Amniotic stem cell (primary cell): ENCODE measurements around the gene SLC16A10.

ENCODE experiments used
- DNase-seq: peaks from one replicate; lab custom pipeline; 2025; lab: John Stamatoyannopoulos, UW

SLC16A10 gene

DNA sequence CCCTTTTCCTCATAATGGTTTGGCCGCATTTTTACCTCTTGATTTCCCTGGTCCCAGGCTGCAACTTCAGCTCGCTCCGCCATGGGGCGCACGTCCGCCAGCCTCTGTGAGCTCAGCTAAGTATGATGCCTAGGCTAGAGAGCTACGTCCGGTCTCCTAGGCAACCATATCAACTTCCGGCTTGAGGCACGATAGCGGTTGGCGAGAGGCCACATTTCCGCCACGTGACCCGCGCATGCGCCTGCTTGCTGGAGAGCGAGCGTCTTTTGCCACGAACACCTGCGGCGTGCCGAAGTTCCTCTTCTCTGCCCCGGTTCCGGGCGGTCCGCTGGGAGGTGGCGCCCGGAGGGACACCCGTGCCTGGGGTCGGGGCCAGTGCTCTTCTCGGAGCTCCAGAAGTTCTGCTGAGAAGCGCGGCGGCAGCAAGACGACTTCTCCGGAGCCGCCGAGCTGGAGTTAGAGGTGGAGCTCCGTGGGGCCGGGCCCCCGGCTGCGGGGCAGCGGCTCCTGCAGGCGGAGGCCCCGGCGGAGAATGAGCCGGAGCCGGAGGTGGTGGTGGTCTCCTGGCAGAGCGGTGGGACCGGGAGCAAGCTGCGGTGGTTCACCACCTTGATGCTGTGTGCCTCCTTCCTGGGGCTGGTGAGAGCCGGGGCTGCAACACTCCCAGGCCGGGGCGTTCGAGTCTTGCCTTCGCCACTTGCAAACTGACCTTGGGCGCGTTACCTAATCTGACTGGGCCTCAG is 172.0 kb downstream of the SLC16A10 start:
- DNase-seq, result peak; percentile 98

DNA sequence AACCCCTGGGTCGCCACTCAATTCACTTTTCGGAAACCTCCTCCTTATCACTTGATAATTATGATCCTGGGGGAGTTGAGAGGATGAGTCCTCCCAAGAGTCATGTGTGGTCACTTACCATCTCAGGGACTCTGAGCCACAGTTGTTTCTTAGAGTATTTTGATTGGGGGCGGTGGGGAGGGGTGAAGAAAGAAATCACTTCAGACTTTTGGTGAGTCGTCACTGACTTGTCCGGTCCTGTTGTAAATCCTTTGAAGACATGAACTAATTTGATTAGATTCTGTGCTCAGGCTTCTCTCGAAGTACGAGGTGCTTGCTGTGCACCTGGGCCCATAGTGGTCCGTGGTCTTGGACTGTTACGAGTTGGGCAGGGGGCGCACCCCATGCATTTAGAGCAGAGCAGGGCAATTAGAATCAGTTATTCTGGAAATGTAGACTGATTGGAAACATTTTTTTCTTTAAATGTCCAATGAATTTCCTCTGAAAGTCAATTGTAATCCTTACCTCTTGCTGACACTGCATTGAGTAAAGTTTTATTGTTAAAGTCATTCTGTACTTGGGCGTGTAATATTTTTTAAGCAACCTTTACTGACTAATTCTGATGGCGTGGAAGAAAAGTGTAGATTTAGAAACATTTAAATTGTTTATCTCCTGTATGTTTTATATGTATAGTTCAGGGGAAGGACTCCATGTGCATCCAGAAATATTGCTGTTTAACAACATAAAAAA is 173.4 kb downstream of the SLC16A10 start:
- DNase-seq, result no peak

DNA sequence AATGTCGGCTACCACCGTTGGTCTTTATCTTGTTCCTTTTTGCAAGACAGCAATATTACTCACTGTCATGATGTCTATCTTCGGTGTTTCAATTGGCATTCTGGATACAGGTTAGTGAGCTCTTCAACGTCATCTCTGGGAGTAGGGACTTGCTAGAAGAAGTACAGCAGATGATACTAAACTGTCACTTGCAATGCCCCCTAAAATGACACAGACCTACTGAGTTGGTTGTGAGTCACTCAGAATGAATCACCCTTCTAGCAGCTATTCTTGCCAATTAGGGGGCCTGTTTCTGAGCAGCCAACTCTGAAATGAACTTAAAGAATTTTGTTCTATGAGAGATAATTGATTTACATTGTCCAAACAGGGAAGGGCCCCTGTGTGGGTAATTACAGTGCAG is 176.5 kb downstream of the SLC16A10 start:
- peak; percentile 63 for DNase-seq

DNA sequence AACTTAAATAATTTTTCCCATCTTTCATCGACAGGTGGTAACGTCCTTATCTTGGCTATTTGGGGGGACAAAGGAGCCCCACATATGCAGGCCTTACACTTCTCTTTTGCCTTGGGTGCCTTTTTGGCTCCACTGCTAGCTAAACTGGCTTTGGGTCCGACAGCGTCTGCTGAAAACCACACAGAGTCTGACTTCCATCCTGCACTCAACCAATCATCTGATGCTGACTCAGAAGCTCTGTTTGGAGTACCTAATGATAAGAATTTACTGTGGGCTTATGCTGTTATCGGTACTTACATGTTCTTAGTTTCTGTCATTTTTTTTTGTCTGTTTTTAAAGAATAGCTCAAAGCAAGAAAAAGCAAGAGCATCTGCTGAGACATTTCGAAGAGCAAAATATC is 178.5 kb downstream of the SLC16A10 start:
- no peak for DNase-seq

DNA sequence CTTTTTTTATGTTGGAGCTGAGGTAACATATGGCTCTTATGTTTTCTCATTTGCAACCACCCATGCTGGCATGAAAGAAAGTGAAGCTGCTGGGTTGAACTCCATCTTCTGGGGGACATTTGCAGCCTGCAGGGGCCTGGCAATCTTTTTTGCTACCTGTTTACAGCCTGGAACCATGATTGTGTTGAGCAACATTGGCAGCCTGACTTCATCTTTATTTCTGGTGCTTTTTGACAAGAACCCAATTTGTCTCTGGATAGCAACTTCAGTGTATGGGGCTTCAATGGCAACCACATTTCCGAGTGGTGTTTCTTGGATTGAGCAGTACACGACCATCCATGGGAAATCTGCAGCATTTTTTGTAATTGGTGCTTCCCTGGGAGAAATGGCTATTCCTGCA is 179.0 kb downstream of the SLC16A10 start:
- no peak for DNase-seq

DNA sequence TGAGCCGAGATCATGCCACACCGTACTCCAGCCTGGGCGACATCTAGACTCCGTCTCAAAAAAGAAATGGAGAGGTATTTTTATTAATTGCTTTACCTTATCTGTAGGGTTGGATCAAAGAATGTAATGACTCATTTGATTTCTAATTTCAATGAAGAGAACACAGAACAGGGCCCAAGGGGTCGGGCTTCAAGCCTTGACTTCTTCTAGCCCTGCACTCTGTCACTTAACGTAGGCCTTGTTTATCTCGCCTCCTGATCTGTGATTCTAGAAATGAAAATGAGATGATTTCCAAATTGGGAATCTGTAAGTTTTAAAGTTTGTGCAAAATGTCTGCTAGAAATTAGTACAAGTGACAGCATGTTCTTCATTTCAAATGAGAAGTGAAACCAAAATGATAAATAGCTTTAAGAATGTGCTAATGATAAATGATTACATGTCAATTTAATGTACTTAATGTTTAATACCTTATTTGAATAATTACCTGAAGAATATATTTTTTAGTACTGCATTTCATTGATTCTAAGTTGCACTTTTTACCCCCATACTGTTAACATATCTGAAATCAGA is 180.5 kb downstream of the SLC16A10 start:
- DNase-seq, result no peak

DNA sequence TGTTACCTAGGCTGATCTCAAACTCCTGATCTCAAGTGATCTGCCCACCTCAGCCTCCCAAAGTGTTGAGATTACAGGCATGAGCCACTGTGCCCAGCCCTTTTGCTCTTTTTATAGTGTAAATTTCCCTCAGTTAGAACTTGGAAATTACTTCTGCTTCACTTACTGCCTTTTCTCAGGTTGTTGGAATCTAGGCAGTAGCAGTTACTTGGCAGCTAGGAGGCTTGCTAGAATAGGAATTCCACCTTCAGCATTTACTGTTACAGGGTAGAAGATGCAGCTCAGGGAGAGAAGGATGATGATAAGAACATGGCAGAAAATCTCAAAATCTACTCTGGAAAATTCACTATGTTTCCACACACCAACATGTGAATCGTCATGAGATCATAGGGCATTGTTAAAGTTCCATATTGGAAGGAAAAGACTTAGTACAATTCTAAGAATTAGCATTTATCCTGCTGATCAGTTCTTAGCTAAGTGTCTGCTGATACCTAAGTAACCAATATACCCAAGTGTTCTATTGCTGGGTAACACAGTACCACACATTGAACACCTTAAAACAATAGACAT is 182.2 kb downstream of the SLC16A10 start:
- no peak for DNase-seq

DNA sequence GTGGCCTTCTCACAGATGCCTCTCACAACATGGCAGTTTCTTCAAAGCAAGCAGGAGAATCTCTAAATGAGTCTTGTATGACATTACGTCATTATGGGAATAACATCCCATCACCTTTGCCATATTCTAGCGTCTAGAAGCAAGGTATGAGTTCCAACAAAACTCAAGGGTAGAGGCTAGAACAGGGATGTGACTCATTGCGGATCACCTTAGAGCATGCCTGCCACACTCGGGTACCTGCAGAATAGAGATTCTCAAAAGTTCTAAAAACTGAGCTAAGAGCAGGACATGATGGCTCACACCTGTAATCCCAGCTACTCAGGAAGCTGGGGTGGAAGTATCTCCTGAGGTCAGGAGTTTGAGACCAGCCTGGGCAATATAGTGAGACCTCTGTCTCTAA is 182.8 kb downstream of the SLC16A10 start:
- DNase-seq, result no peak

DNA sequence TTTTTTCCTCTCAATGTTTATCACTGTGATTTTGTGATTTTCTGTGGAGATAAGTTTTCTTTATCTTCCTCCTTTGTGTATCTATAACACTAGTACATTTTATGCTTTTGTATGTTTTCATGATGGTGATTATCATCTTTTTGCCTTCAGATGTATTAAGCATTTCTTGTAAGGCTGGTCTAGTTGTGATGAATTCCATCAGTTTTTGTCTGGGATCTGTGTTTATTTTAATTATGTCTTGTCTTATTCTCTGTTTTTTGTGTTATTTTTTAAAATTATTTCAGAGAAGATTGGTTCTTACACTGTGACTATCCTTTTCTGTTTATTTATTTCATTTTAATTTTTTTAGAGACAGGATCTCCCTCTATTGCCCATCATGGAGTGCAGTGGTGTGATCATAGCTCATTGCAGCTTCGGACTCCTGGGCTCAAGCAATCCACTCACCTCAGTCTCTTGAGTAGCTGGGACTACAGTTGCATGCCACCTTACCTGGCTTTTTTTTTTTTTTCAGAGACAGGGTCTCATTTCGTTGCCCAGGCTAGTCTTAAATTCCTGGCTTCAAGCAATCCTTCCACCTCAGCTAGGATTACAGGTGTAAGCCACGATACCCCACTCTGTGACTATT is 187.4 kb downstream of the SLC16A10 start:
- DNase-seq, result no peak

DNA sequence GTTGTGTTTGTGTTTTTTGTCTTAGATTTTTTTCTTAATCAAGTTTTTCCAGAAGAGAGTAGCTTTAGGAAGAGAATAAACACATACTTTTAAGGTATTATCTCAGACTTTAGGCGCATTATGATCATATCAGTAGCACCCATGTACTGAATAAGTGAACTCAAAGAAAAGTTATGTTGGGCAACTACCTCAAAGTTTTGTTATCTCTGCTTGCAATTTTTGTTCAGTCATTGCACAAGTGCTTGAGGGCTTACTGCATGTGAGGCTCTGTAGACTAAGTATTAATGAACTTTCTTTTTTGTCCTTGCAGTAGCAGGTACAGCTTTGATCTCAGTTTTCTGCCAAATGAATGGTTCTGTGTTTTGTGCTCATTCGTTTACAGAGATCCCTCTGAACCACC is 189.0 kb downstream of the SLC16A10 start:
- DNase-seq, result no peak

DNA sequence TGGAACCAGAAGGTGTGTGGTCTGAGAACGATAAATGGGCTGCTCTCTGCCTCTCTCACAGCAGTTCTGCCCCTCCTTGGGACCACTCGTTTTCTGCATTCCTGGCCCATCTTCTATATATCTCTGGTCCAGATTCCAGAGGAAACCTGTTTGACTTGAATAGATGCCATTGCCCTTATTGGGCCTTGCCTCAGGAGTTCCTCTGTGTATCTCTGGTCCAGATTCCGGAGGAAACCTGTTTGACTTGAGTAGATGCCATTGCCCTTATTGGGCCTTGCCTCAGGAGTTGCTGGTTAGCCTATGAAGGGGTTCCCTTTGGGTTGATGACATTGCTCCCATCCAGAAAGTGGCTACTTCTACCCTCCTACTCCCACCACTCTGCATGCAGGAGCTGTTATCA is 189.4 kb downstream of the SLC16A10 start:
- no peak for DNase-seq

DNA sequence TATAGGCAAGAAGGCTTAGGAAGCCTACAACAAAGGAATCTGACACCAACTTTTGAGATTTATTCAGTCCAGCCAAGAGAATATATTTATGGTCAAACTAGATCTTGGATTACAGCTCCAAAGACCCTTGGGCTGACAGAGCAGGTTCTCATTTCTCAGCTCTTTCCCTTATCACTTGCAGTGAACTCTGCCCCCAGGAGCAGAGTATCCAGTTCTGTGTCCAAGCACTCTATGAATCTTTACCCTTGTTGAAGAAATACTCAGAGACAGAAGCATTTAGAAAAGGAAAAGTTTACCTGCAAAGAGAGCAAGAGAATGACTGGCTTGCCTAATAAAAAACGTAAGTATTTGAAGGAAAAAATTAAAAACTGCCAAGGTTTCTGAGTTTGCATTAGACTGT is 190.5 kb downstream of the SLC16A10 start:
- DNase-seq, result no peak

DNA sequence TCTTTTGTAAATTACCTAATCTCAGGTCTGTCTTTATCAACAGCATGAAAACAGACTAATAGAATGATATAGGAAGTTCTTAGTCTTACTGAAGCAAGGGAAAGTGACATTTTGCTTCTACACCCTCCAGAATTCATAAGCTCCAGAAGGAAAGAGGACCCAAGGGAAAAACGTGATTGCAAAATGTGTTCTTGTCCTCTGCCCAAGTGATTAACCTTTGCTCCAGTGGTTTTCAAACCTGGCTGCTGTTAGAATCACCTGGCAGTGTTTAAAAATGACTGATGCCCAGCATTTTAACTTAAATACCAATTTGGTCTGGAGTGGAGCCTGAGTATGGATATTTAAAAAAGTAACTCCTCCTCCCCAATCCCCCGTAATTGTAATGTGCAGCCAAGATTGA is 191.4 kb downstream of the SLC16A10 start:
- no peak for DNase-seq

DNA sequence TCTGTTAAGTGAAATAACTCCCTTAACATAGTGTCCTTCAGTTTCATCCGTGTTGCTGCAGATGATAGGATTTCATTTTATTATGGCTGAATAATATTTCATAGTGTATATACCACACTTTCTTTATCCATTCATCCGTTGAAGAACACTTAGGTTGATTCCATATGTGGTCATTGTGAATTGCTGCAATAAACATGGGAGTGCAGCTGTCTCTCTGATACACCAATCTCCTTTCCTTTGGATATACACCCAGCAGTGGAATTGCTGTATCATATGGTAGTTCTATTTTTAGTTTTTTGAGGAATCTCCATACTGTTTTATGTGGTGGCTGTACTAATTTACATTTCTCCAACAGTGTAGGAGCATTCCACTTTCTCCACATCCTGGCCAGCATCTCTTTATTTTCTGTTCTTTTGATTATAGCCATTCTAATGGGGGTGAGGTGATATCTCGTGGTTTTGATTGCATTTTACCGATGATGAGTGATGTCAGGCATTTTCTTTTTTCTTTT is 193.2 kb downstream of the SLC16A10 start:
- DNase-seq, result no peak
